Muscle of arm (tissue), 12 donors: ENCODE results near the gene FCGR1A. TPM values are rescaled to one million over a fixed set of nuclear protein-coding genes. Genes with fewer than 3 reads are reported as not detected.
A peak's percentile ranks its signal among the peaks of the same experiment; 100 is the strongest.
"Not testable (repeated sequence)": the region's sequence is repeated elsewhere in the genome, so short reads cannot be mapped to it uniquely, and the experiment has no call there.

Experiments
- DNase-seq: peaks from one replicate; pipeline ENCODE4 v3.0.0-alpha.2; 2013
- polyA plus RNA-seq, 12 donors: library from polyadenylated mRNA; unstranded; fragments of 120-200 nt; gene quantifications; one replicate each; pipeline ENCODE4 v1.2.1, GENCODE V29; 2013; ENCODE audit not compliant: insufficient read length in 12 of 12

The FCGR1A gene
- polyA plus RNA-seq, 12 donors, result 1.3 to 4.8 (median 2.0) TPM; not detected in 2

GRCh38 chr1:149775510-149776147 is 6.9 kb upstream of the FCGR1A start:
- DNase-seq, result not testable (repeated sequence)

DNA sequence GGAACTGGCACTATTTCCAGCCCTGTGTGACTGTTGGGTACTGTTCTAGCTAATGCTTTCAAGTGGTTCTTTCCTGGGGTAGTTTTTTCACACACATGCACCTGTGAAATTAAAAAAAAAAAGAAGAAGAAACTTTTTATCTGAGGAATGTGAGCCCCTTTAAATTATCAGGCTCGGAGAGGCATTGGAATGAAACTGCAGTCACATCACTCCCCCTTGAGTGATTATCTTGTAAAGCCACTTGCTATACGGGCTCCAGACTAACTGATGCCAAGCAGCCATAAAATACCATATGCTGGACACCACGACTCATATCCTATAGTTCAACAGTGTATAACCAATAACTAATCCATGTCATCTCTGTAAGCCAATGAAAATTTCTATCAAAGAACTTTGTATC is 5.4 kb upstream of the FCGR1A start:
- DNase-seq, result not testable (repeated sequence)

- DNase-seq, result not testable (repeated sequence)
These were observed 4.2 kb upstream of the FCGR1A start for GRCh38 chr1:149778313-149778712.

DNA sequence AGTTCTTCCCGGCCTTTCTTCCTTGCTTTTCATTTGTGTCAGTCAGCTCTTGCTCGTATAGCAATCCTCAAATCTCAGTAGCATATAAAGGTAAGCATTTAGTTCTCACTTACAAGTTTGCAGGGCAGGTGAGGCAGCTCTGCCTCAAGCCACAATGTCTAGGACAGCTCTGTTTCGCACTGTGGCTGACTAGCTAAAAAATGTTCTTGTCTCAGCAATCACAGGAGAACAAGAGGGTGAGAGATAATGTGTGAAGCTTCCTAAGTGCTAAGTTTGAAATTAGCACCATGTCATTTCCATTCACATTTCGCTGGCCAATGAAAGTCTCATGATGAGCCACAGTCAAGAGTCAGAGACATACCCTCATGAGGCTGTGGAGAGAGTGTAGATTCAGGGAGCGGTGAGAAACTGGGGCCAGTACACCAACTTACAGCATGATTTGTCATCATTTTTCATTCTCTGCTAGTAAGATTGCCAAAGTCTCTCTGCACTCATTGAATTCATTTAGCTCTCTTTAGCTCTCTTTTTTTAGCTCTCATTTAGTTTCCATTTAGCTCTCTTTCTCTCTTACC is 995 bp upstream of the FCGR1A start:
- DNase-seq, result not testable (repeated sequence)

- DNase-seq, result not testable (repeated sequence)
These were observed 795 bp downstream of the FCGR1A start for GRCh38 chr1:149783289-149783688.

DNA sequence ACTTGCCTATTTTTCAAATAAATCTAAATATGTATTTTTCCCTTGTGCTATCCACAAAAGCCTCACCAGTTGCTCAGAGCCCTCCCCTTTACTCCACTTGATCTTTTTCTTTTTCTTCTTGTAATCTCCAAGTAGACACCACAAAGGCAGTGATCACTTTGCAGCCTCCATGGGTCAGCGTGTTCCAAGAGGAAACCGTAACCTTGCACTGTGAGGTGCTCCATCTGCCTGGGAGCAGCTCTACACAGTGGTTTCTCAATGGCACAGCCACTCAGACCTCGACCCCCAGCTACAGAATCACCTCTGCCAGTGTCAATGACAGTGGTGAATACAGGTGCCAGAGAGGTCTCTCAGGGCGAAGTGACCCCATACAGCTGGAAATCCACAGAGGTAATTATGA is 1.4 kb downstream of the FCGR1A start:
- DNase-seq, result not testable (repeated sequence)

DNA sequence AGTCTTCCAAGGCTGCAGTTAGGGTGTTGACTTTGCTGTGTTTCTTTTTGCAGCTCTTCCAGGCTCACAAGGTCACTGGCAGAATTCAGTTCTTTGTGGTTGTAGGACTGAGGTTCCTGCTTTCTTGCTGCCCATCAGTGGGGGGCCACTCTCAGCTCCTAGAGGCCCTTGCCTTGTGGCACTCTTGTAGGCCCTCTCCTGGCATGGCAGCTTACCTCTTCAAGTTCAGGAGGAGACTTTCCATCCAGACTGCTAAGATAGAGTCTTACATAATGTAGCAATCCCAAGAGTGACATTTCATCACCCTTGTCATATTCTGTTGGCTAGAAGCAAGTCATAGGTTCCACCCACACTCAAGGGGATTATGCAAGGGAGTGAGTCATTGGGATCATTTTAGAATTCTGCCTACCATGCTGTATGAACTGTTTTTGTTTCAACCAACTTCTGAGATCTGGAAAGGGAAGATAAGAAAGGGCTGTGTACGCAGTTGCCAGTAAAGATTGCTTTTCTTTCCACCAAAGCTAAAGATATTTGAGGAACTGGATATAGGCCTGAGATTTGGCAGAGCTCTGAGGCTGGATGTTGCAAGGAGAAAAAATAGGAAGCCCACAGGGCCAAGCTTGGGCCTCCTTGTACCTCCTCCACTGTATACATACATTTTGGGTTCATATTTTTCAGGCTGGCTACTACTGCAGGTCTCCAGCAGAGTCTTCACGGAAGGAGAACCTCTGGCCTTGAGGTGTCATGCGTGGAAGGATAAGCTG is 5.4 kb downstream of the FCGR1A start:
- not testable (repeated sequence) for DNase-seq

DNA sequence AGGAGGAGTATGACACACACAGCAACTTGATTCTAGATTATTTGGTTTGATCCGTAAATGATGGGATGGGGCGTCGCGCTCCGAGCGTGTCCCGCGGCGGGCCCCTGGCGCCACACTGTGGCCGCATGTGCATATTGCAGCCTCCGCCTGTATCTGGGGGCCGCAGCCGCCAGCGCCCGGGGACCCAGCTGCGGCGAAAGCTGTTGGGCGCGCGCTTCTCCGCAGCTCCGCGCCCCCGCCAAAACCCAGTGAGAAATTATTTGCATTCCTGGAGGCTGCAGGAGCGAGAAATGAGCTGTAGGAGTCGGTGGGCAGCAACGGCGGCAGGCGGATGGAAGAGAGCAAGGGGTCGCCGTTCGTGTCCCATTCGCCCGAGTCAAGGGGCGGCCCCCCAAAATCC is 10.0 kb downstream of the FCGR1A start:
- DNase-seq, result peak; percentile 33

DNA sequence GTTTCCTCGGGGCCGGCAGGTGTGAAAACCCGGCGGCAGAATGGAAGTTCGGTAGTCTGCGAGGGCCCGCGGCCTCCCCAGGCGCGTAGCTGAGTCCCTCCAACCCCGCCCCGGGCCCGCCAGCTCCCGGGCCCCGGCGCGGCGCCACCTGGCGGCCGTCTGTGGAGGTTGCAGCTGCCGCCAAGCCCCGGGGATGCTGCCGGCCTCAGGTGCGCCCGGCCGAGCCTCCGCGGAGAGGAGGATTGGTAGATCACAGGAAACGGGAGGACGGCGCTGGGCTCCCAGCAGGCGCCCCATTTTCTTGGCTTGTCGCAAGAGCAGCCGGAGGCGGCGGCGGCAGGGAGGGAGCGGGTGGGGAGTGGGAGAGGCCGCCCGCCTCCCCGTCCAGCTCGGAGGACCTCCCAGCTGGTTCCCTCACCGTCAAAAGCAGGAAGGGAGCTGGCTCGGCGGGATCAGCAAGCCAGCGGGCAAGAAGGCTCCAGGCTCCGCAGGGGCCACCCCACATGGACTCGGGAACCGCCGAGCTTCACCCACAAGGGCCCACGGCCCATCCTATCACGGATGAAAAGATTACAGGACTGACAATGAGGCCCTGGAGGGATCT is 10.5 kb downstream of the FCGR1A start:
- peak; percentile 53 for DNase-seq

DNA sequence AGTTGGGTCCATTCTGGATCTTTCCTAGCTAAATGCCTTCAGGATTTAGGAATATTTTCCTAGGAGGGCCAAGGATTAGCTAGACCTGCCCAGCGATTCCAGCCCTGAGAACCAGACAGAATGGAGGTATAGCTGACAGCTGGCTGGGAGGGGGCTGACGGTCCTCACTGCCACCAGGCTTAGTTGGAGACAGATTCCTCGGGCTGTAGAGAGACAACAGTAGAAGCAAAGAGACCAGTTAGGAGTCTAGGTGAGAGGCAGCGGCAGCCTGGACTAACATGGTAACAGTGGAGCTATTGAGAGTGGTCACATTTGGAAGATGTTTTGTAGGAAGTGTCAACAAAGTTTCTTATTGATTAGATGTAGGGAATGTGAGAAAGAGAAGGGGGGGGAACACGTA is 11.4 kb downstream of the FCGR1A start:
- DNase-seq, result not testable (repeated sequence)

- not testable (repeated sequence) for DNase-seq
These were observed 19.1 kb downstream of the FCGR1A start for GRCh38 chr1:149801628-149802027.

DNA sequence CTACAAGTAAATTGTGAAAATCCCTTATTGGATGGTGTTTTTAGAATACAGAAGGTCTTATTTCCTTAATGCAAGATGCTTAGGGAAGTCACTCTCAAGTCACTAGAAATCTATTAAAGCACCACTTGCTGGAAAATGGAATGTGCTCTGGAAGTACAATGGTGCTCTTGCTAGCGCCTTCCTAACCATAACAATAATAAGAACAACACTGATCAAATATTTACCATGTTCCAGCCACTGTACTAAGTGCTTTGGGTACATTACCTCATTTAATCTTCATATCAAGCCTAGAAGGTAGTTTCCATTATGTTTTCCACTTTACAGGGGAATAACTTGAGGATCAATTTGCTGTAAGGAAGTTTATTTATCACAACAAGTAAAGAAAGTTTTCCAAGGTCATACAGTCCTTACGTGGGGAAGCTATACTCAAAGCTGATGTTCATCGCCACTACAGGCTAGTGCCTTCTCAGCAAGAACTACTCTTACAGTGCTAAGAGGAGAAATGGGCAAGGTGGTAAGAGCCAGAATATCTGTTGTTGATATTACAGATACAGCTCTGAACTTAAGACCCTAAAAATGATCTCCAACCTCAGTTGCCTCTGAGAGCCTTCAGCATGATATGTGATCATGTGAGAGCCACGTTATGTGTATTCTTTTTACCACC is 22.1 kb downstream of the FCGR1A start:
- DNase-seq, result not testable (repeated sequence)

DNA sequence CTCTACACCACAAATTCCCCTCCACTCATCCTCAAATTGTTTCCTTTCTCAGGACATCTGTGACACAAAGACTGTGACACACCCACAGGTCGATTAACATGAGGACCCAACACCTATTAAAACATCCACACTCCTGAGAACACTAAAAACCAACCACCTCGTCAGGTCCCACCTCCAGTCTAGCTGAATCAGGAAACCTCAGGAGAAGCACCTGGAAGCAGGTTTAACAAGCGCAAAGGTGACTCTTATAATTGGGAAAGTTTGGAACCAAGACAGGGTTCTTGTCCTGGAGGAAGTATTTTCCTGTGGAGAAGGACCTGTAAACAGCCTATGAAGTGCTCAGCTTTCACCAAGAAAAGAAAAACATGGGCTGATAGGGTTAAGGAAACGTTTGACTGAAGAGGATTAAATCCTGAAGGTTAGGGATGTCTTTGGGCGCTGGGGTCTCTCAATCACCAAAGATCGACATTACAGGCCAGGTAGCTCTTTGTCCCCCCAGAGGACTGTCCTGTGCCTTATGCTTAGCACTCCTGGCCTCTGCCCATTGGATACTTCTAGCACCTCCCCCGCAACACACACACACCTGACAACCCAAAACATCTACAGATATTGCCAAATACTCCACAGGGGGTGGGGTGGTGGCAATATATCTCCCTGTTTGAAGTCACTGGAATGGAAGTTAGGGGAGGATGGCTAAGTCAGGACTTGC is 28.4 kb downstream of the FCGR1A start:
- DNase-seq, result not testable (repeated sequence)

GRCh38 chr1:149811514-149811889 is 29.0 kb downstream of the FCGR1A start:
- peak; percentile 22 for DNase-seq

DNA sequence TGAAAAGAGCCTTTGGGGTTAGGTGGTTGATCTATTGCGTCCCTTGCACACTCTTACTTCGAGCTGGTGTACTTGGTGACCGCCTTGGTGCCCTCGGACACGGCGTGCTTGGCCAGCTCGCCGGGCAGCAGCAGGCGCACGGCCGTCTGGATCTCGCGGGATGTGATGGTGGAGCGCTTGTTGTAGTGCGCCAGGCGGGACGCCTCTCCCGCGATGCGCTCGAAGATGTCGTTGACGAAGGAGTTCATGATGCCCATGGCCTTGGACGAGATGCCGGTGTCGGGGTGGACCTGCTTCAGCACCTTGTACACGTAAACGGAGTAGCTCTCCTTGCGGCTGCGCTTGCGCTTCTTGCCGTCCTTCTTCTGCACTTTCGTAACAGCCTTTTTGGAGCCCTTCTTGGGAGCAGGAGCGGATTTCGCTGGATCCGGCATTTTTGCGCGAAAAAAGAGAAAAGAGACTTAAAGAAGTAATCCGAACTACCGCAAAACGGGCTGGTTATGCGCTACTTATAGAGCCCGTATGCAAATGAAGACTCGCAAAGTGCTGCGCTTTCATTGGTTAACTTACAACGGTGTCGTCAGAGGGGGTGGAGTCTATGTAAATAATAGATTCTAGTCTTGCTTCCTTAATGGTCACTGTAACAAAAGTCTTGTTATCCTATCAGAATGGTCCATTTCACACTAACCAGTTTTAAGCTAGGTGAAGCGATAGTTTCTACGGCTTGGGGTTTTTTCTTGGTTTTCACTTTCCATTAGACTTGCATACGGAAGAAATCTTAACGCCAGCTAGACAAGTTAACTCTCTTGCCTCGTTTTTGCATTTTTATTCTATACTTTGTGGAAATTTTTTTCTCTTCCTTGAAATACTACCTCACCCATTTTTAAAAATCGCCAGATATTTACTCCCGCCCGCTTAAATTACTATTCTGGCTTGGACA is 29.7 kb downstream of the FCGR1A start:
- peak; percentile 93 for DNase-seq

DNA sequence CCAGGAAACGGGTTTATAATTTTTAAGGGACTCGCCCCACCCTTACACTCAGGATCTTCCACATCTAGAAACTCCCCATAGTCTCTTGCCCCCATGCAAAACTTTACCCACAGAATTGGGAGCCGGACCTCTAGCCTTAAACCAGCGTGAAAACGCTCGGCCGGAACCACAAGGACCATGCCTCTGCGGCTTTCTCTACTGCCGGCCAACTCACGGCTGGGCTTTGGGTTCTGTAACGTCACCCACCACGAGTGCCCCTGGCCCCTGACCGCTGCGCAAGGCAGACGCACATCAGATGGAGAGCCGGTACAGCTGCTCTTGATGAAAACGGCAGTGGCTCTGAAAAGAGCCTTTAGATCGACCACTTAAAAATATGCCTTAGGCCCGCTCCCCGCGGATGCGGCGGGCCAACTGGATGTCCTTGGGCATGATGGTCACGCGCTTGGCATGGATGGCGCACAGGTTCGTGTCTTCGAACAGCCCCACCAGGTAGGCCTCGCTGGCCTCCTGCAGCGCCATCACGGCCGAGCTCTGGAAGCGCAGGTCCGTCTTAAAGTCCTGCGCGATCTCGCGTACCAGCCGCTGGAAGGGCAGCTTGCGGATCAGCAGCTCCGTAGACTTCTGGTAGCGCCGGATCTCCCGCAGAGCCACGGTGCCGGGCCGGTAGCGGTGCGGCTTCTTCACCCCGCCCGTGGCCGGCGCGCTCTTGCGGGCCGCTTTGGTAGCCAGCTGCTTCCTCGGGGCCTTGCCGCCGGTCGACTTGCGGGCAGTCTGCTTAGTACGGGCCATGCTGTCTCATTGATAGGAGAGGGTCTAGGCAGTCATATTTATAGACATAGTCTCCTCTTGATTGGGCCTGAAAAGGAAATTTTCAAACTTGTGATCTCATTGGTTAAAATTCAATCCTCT is 30.7 kb downstream of the FCGR1A start:
- peak; percentile 77 for DNase-seq

DNA sequence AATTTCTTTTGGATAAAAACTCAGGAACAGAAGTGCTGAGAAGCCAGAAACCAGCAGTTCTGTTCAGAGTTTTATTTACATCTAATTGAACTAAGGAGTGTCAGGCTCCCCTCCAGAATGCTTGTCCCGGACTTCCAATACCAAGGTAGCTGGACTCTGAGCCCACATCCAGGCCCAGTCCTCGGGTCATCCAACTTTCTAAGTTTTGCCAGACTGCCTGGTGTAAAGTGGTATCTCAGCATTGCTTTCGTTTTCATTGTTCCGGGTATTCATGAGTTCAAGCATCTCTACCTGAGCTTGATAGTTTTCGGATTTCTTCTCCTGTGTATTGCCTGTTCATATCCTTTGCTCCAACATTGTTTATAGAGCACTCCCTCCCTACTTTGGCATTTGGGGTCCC is 37.9 kb downstream of the FCGR1A start:
- not testable (repeated sequence) for DNase-seq

- not testable (repeated sequence) for DNase-seq
These were observed 44.1 kb downstream of the FCGR1A start for GRCh38 chr1:149826555-149826954.

GRCh38 chr1:149831764-149832315 is 49.3 kb downstream of the FCGR1A start:
- DNase-seq, result not testable (repeated sequence)
